A172 (cell line): ENCODE results near the gene CKMT2. TPM values are rescaled to one million over a fixed set of nuclear protein-coding genes. Genes with fewer than 3 reads are reported as not detected.

Experiments
- DNase-seq: peaks from one replicate; pipeline ENCODE4 v3.0.0-alpha.2; 2015; ENCODE audit warnings: low spot score
- total RNA-seq: library from RNA; depleted of rRNA; stranded (reverse); fragments of >200 nt; shearing (Covaris generic); gene quantifications from 2 replicates; pipeline ENCODE4 v1.2.3, GENCODE V29; 2014; rRNA removed

The CKMT2 gene
- total RNA-seq, 1 experiment from 2014 or later: 4.7 TPM

DNA sequence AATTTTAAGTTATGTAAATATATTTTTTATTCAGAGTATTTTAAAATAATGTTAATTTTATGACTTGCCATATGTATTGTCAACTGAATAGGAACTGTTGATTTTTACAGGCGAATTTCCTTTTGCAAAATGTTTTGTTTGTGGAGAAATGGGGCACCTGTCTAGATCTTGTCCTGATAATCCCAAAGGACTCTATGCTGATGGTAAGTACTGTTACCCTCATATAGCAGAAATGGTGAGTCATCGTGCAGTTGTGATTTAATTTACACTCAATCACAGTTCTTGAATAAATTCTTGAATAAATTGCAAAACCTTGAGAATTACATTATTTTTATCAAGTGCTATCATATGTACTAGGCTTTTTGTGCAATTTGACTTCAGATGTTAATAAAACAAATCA is 75.7 kb downstream of the CKMT2 start:
- DNase-seq: no peak

DNA sequence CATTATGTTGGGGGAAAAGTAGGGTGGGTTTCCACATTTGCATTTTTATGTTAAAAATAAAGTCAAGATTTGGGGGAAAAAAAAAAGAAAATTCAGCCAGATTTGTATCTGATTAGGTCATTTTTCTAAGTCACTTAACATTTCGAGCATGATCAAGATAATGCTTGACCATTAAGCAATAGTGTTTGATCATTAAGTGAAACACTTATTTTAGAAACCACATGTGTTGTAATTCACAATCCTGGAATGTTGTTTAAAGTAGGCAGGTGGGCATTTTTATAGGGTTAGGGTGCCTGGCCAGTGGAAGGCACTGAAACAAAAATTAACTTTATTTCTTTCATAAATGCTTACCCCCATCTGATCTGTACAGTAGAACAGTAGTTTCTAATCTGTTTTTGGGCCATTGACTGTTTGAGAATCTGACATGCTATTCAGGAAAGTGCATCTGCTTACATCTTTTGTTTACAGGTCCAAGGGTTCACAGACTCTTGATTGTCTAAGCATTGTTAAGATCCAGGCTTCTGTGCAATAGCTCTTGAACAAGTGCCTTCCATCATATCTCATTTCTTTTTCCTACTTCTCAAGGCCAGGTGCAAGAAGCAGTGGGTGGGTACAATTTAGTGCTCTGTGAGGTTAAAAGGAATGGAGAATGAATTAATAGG is 77.4 kb downstream of the CKMT2 start:
- DNase-seq: no peak

DNA sequence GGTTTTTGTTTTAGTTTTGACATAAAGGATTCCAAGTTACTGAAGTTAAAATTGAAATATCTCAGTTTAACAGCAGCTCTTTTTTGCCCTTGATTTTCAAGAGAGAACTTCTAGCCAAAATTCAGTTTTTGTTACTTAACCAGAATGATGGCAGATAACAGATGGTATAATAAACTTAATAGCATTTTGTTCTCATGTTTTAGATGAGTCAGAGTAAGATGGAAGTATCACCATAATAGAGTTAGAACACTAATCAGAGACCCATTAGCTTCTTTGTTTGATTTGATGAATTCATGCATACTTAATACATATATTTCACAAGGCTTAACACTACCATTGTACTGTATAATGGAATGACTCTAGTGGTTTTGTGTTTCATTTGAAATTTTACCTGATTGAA is 80.2 kb downstream of the CKMT2 start:
- no peak for DNase-seq

DNA sequence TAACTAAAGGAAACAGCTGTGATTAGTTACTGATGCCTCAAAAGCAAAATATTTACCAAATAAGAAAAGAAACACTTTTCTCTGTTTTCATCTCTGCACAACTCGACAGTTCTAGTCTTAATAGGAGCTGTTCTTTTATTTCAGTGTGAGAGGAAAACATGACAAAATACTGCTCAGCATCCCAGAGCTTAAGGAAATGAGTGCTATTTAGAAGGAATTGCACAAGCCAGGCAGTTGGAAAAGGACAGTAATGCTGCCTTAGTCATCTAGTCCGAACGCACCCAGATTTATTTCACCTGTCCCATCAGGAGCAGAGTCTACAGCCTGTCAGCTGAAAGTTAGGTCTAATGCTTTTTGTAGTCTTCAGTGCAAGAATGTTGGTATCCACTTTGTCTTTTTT is 80.6 kb downstream of the CKMT2 start:
- DNase-seq: no peak

DNA sequence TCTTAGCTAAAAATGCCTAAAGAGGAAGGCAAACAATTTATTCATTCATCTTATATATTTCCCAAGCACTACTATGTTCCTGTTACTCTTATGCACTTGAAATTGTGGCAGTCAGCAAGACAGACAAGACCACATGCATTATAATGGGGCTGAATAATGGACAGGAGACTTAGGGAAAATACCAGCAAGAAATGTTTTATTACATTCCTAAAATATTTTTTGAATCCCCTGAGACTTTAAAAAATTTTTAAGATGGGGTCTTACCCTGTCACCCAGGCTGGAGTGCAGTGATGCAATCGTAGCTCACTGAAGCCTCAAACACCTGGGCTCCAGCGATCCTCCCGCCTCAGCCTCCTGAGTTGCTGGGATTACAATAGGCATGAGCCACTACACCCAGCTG is 81.5 kb downstream of the CKMT2 start:
- no peak for DNase-seq

DNA sequence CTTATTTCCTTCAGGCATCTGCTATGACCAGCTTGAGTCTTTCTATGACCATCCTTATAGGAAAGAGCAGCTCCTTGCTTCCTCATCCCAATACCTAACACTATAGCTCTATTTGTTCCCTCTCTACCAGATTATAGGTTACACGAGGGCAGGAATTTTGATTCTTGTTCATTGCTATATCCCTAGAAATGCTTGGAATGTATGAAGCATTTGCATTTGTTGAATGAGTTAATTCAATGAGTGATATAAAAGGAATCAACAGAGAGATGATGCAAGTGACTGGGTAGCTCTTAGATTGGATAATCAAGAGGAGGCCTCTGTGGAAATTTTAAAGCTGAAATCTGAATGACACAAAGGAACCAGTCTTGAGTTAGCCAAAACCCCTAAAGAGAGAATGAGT is 82.2 kb downstream of the CKMT2 start:
- peak; percentile 39 for DNase-seq

DNA sequence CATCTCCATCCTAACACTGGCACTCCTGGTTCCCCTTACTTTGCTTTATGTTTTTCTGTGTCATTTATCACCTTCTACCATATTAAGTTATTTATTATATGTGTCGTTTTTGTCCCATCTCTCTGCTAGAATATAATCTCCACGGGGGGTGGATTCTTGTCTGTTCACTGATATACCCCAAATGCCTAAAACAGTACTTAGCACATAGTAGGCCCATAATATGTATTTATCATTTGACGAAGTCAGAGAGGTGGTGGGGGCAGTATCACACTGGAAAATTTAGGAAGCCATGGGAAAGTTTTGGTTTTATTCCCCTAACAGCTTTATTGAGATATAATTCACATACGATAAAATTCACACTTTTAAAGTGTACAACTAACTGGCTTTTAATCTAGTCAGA is 82.7 kb downstream of the CKMT2 start:
- no peak for DNase-seq

Other genes with a start within 250 kb of the CKMT2 start
- 37.8 and 41.1 TPM in 2 replicates for gene ZCCHC9, start 68.3 kb downstream of the CKMT2 start, total RNA-seq
- not detected in 2 replicates for gene ACOT12, start 160.8 kb downstream of the CKMT2 start, total RNA-seq